ENCODE data around the gene C4BPA.

DNA sequence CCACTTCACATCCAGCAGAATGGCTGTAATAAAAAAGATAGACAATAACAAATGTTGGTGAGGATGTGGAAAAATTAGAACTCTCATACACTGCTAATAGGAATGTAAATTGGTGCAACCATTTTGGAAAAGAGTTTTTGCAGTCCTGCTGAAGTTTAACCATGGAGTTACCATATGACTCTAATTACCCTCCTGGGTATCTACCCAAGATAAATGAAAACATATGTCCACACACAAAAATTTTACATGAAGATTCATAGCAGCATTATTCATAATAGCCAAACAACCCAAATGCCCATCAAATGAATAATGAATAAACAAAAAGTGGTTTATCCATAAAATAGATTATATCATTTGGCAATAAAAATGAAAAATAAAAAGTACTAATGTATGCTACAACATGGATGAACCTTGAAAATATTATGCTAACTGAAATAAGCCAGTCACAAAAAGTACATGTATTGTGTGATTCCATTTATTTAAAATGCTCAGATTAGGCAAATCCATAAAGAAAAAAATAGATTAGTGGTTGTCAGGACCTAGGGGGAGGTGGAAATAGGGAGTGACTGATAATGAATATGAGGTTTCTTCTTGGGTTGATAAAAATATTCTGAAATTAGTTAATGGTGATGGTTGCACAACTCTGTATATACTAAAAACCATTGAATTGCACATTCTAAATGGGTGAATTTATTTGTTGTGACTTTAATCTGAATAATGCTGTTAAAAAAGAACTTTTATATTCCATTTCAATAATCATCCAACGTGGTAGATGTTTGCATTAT, 26.4 kb downstream of the C4BPA start:
- TF ChIP-seq CTCF (IDR thresholded peaks at IDR 0.05) (no peak), POLR2A (IDR thresholded peaks at IDR 0.05) (no peak)

Measured in uterus (tissue), 2 donors.